ENCODE measurements around the gene MBTD1. TPM values are rescaled to one million over a fixed set of nuclear protein-coding genes. Genes with fewer than 3 reads are reported as not detected.

MBTD1 gene
- total and polyA plus RNA-seq, 2 of the 8 experiments (the other 6 are each of a cell fraction or from before 2014, with no cell fraction given) = 20.3 to 51.4 TPM

GRCh38 chr17:51203838-51204237 is 56.0 kb downstream of the MBTD1 start:
- H3K23ac ChIP-seq (ENCODE audit: insufficient read length) = no peak overlapping the region
- H2BK15ac ChIP-seq (ENCODE audit: low read length) = no peak overlapping the region
- no peaks in the 10 kb centered on the region for H3K23me2 ChIP-seq (ENCODE audit: low read depth, low read length)
- H2BK120ac ChIP-seq (replicated peaks; ENCODE audit: low read depth, low read length) = no peak overlapping the region
- no peaks in the 10 kb centered on the region for H3K4me1 ChIP-seq (replicated peaks in 1 of 4; ENCODE audit: control insufficient read depth in 3 of 4, insufficient read depth in 4 of 4, low read length in 3 of 4)
- H3K27ac ChIP-seq (ENCODE audit: low read depth, low read length) = no peak overlapping the region
- FAIRE-seq = no peak
- H3K18ac ChIP-seq (ENCODE audit: extremely low read depth, low read length) = no peak overlapping the region
- ChIA-PET CTCF (ENCODE audit: partially characterized antibody) (no interaction called here), POLR2A (ENCODE audit: partially characterized antibody) (interaction anchor here (0.9 kb wide), 1 partner anchor 34 kb away, joined by 3 read pairs; no protein-coding TSS in a partner anchor)
- no peak overlapping the region for H3K9ac ChIP-seq (replicated peaks in 1 of 4; ENCODE audit: extremely low read depth in 1 of 4, low read depth in 3 of 4, low read length in 3 of 4)
- no peak for DNase-seq (ENCODE audit: low read depth in 1 of 2, low spot score in 2 of 2)
- peaks cover 20 to 82% (median 61%) of the 10 kb centered on the region in 4 experiments for H3K36me3 ChIP-seq (ENCODE audit: control insufficient read depth in 2 of 4, insufficient read depth in 4 of 4, low read length in 3 of 4)
- no peak overlapping the region for H2BK5ac ChIP-seq (ENCODE audit: low read depth, low read length)
- H3K9me3 ChIP-seq (ENCODE audit: insufficient read depth in 2 of 2, low read depth in 1 of 2, low read length in 1 of 2) = no peaks in the 10 kb centered on the region
- TF ChIP-seq CEBPB (IDR thresholded peaks at IDR 0.05; ENCODE audit: low read depth, low read length) (no peak), BACH1 (IDR thresholded peaks at IDR 0.05; ENCODE audit: low read length) (no peak), RNF2 (IDR thresholded peaks at IDR 0.05; ENCODE audit: borderline replicate concordance, low read depth, low read length, missing control alignments, poor library complexity, severe bottlenecking) (no peak), EP300 (IDR thresholded peaks at IDR 0.05; ENCODE audit: borderline replicate concordance in 1 of 2, low read depth in 2 of 2, low read length in 2 of 2) (no peak), SP1 (IDR thresholded peaks at IDR 0.05; ENCODE audit: low read depth, low read length) (no peak), JUN (IDR thresholded peaks at IDR 0.05; ENCODE audit: low read depth, low read length) (no peak)
- TF ChIP-seq, protein P1, sequence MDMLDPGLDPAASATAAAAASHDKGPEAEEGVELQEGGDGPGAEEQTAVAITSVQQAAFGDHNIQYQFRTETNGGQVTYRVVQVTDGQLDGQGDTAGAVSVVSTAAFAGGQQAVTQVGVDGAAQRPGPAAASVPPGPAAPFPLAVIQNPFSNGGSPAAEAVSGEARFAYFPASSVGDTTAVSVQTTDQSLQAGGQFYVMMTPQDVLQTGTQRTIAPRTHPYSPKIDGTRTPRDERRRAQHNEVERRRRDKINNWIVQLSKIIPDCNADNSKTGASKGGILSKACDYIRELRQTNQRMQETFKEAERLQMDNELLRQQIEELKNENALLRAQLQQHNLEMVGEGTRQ (IDR thresholded peaks at IDR 0.05; ENCODE audit: low read length) = no peak
- TF ChIP-seq, protein P2, sequence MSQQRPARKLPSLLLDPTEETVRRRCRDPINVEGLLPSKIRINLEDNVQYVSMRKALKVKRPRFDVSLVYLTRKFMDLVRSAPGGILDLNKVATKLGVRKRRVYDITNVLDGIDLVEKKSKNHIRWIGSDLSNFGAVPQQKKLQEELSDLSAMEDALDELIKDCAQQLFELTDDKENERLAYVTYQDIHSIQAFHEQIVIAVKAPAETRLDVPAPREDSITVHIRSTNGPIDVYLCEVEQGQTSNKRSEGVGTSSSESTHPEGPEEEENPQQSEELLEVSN (IDR thresholded peaks at IDR 0.05) = no peak
- no peak overlapping the region for H4K8ac ChIP-seq (ENCODE audit: extremely low read depth, insufficient read depth, low read length)
- H4K91ac ChIP-seq (replicated peaks; ENCODE audit: insufficient read length, low read length) = no peak overlapping the region
- H3K4ac ChIP-seq (replicated peaks; ENCODE audit: insufficient read length, low read depth, low read length) = no peak overlapping the region
- H3K79me1 ChIP-seq (ENCODE audit: low read depth, low read length) = no peaks in the 10 kb centered on the region
- no peaks in the 10 kb centered on the region for H4K20me1 ChIP-seq (replicated peaks in 1 of 2; ENCODE audit: control insufficient read depth in 1 of 2, insufficient read depth in 2 of 2, low read length in 2 of 2)
- no peak overlapping the region for H3K4me2 ChIP-seq (ENCODE audit: insufficient read depth in 1 of 2, low read depth in 2 of 2, low read length in 2 of 2)
- no peak overlapping the region for H2AK5ac ChIP-seq (ENCODE audit: low read depth, low read length)
- no peaks in the 10 kb centered on the region for H3K27me3 ChIP-seq (replicated peaks in 1 of 4; ENCODE audit: control insufficient read depth in 3 of 4, extremely low read depth in 1 of 4, insufficient read depth in 3 of 4, low read length in 3 of 4)
- no peak overlapping the region for H2BK20ac ChIP-seq (ENCODE audit: low read length)
- no peak overlapping the region for H3K56ac ChIP-seq (replicated peaks; ENCODE audit: insufficient read length, low read depth, low read length)
- no peak overlapping the region for H3K4me3 ChIP-seq (ENCODE audit: extremely low read depth in 1 of 4, insufficient read depth in 2 of 4, low read depth in 3 of 4, low read length in 4 of 4)
- H3K14ac ChIP-seq (ENCODE audit: insufficient read length) = no peak overlapping the region
- no peaks in the 10 kb centered on the region for H3K79me2 ChIP-seq (ENCODE audit: control insufficient read depth in 1 of 2, insufficient read depth in 2 of 2, low read length in 2 of 2)
- H2AFZ ChIP-seq (ENCODE audit: low read length) = no peak overlapping the region
- no peak overlapping the region for H4K5ac ChIP-seq (ENCODE audit: insufficient read length, low read depth, low read length)
- H2BK12ac ChIP-seq (ENCODE audit: low read depth, low read length) = no peak overlapping the region
